Loucy (cell line): Measurements from ENCODE around the gene NRG2.

Source experiments
- H2AFZ ChIP-seq: fragments of 200-600 bp; sonication (generic); 2 replicates; pipeline ENCODE4 v1.6.0; 2016; ENCODE audit warnings: antibody characterized with exemption, mild to moderate bottlenecking, low read length, moderate library complexity
- H3F3A ChIP-seq: fragments of 200-600 bp; 2 replicates; pipeline ENCODE4 v1.6.0; 2016; ENCODE audit warnings: antibody characterized with exemption, low read depth, mild to moderate bottlenecking
- H3K27me3 ChIP-seq: fragments of 200-600 bp; sonication (generic); 2 replicates; pipeline ENCODE4 v1.6.1; 2014; ENCODE audit warnings: low read length, mild to moderate bottlenecking; ENCODE audit not compliant: insufficient read depth, poor library complexity, severe bottlenecking
- H3K36me3 ChIP-seq: fragments of 200-600 bp; sonication (generic); 2 replicates; pipeline ENCODE4 v1.6.1; 2016; ENCODE audit warnings: low read length; ENCODE audit not compliant: insufficient read depth
- H3K4me1 ChIP-seq: fragments of 200-600 bp; sonication (generic); 2 replicates; pipeline ENCODE4 v1.5.1; 2014; ENCODE audit warnings: low read length, mild to moderate bottlenecking; ENCODE audit not compliant: insufficient read depth, poor library complexity, severe bottlenecking
- H3K4me2 ChIP-seq: fragments of 200-600 bp; sonication (generic); 2 replicates; pipeline ENCODE4 v1.6.0; 2014; ENCODE audit warnings: antibody characterized with exemption, low read length, low read depth, mild to moderate bottlenecking; ENCODE audit not compliant: poor library complexity, severe bottlenecking
- H3K4me3 ChIP-seq: fragments of 200-600 bp; sonication (generic); 2 replicates; pipeline ENCODE4 v1.5.1; 2014; ENCODE audit warnings: low read length, mild to moderate bottlenecking, mixed read lengths; ENCODE audit not compliant: poor library complexity, severe bottlenecking
- H3K79me2 ChIP-seq: fragments of 200-600 bp; sonication (generic); 2 replicates; pipeline ENCODE4 v1.6.1; 2014; ENCODE audit warnings: low read length; ENCODE audit not compliant: insufficient read depth
- H3K9ac ChIP-seq: fragments of 200-600 bp; sonication (generic); 2 replicates; pipeline ENCODE4 v1.6.0; 2014; ENCODE audit warnings: mild to moderate bottlenecking, low read depth, low read length, moderate library complexity; ENCODE audit not compliant: poor library complexity, severe bottlenecking
- H3K9me2 ChIP-seq: fragments of 200-600 bp; sonication (generic); replicated peaks from 2 replicates; pipeline ENCODE4 v1.6.1; 2016; ENCODE audit warnings: low read depth, low read length, mixed read lengths
- H3K9me3 ChIP-seq: fragments of 200-600 bp; sonication (generic); 2 replicates; pipeline ENCODE4 v1.6.1; 2014; ENCODE audit warnings: mild to moderate bottlenecking, antibody characterized with exemption, low read length, low read depth; ENCODE audit not compliant: insufficient read depth
- H4K20me1 ChIP-seq: fragments of 200-600 bp; sonication (generic); 2 replicates; pipeline ENCODE4 v1.6.0; 2014; ENCODE audit warnings: antibody characterized with exemption, low read length, mild to moderate bottlenecking; ENCODE audit not compliant: insufficient read depth, poor library complexity, severe bottlenecking
- EZH2phosphoT487 ChIP-seq: fragments of 200-600 bp; IDR thresholded peaks from 2 replicates; pipeline ENCODE4 v1.6.1; 2018; ENCODE audit warnings: antibody characterized with exemption, mild to moderate bottlenecking, moderate library complexity, borderline replicate concordance
- TF ChIP-seq, protein P1 (sequence below): fragments of 200-600 bp; sonication (generic); conservative IDR thresholded peaks from 2 replicates; pipeline ENCODE4 v1.5.1; 2014; ENCODE audit warnings: mild to moderate bottlenecking, antibody characterized with exemption, low read length

NRG2 gene

DNA sequence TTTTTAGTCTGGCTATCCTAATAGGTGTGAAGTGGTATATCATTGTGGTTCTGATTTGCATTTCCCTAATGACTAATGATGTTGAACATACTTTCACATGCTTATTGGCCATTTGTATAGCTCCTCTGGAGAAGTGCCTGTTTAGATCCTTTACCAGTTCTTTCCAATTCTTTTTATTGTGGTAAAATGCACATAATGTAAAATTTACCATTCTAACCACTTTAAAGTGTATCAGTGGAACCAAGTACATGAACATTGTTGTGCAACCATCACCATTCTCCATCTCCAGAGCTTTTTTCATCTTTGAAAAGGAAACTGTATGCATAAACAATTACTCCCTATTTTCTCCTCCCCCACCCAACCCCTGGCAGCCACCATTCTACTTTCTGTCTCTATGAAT lies 95.4 kb downstream of the NRG2 start:
- Histone ChIP-seq H3K9ac (no peak overlapping the region), H3F3A (no peaks in the 10 kb centered on the region), H3K79me2 (no peaks in the 10 kb centered on the region), H3K9me2 (no peaks in the 10 kb centered on the region), H3K36me3 (no peaks in the 10 kb centered on the region), H3K9me3 (no peaks in the 10 kb centered on the region), H3K4me2 (no peak overlapping the region), H4K20me1 (no peaks in the 10 kb centered on the region), H3K4me1 (no peaks in the 10 kb centered on the region), H3K4me3 (no peak overlapping the region), H2AFZ (no peak overlapping the region), H3K27me3 (no peaks in the 10 kb centered on the region)
- no peak for TF ChIP-seq EZH2phosphoT487

DNA sequence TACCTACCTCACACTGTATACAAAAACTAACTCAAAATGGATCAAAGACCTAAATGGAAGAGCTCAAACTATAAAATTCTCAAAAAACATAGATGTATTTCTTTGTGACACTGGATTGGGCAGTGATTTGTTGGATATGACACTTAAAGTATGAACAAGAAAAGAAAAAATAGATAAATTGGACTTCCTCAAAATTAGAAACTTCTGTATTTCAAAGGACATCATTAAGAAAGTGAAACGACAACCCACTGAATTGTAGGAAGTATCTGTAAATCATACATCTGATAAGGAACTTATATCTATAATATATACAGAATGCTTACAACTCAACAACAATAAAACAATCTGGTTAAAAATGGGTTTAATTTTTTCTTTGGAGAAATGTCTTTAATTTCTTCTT lies 96.7 kb downstream of the NRG2 start:
- TF ChIP-seq EZH2phosphoT487 = no peak
- TF ChIP-seq, protein P1, sequence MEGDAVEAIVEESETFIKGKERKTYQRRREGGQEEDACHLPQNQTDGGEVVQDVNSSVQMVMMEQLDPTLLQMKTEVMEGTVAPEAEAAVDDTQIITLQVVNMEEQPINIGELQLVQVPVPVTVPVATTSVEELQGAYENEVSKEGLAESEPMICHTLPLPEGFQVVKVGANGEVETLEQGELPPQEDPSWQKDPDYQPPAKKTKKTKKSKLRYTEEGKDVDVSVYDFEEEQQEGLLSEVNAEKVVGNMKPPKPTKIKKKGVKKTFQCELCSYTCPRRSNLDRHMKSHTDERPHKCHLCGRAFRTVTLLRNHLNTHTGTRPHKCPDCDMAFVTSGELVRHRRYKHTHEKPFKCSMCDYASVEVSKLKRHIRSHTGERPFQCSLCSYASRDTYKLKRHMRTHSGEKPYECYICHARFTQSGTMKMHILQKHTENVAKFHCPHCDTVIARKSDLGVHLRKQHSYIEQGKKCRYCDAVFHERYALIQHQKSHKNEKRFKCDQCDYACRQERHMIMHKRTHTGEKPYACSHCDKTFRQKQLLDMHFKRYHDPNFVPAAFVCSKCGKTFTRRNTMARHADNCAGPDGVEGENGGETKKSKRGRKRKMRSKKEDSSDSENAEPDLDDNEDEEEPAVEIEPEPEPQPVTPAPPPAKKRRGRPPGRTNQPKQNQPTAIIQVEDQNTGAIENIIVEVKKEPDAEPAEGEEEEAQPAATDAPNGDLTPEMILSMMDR = no peak
- Histone ChIP-seq H3K9me2 (no peaks in the 10 kb centered on the region), H3K9ac (no peak overlapping the region), H3K4me3 (no peak overlapping the region), H3K4me2 (no peak overlapping the region), H2AFZ (no peak overlapping the region), H4K20me1 (no peaks in the 10 kb centered on the region), H3F3A (no peaks in the 10 kb centered on the region), H3K27me3 (no peaks in the 10 kb centered on the region), H3K4me1 (no peaks in the 10 kb centered on the region), H3K79me2 (no peaks in the 10 kb centered on the region), H3K36me3 (no peaks in the 10 kb centered on the region), H3K9me3 (no peaks in the 10 kb centered on the region)

GRCh38 chr5:139946006-139946405 lies 97.1 kb downstream of the NRG2 start:
- no peaks in the 10 kb centered on the region for H3F3A ChIP-seq
- TF ChIP-seq, protein P1 = no peak
- TF ChIP-seq EZH2phosphoT487 = no peak
- H3K9ac ChIP-seq = no peak overlapping the region
- H3K4me3 ChIP-seq = no peak overlapping the region
- H3K4me2 ChIP-seq = no peak overlapping the region
- H3K9me2 ChIP-seq = no peaks in the 10 kb centered on the region
- no peaks in the 10 kb centered on the region for H3K4me1 ChIP-seq
- no peak overlapping the region for H2AFZ ChIP-seq
- no peaks in the 10 kb centered on the region for H3K27me3 ChIP-seq
- H3K36me3 ChIP-seq = no peaks in the 10 kb centered on the region
- H3K9me3 ChIP-seq = no peaks in the 10 kb centered on the region
- no peaks in the 10 kb centered on the region for H3K79me2 ChIP-seq
- H4K20me1 ChIP-seq = no peaks in the 10 kb centered on the region

DNA sequence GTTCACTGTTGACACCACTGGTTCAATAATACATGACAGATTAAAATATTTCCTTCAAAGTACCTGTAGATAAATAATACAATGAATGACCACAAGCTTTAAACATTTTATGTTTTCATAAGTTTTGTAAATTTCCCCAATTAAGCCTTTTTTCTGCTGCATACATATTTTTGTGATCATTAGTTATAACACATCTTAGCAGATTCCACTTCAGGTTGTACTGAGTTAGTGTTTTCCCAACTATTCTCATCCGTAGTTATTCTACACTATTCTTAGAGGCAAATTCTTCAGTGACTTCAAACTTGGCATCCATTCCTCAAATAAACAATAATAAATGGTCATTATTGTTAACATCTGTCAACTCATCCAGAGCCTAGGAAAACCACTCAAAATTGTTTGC lies 100.9 kb downstream of the NRG2 start:
- no peaks in the 10 kb centered on the region for H3K36me3 ChIP-seq
- TF ChIP-seq, protein P1 = no peak
- TF ChIP-seq EZH2phosphoT487 = no peak
- H3K4me1 ChIP-seq = no peaks in the 10 kb centered on the region
- no peaks in the 10 kb centered on the region for H4K20me1 ChIP-seq
- no peaks in the 10 kb centered on the region for H3K9me2 ChIP-seq
- H3K27me3 ChIP-seq = no peaks in the 10 kb centered on the region
- H3F3A ChIP-seq = no peaks in the 10 kb centered on the region
- no peaks in the 10 kb centered on the region for H3K9me3 ChIP-seq
- no peak overlapping the region for H3K4me3 ChIP-seq
- no peak overlapping the region for H3K9ac ChIP-seq
- H2AFZ ChIP-seq = no peak overlapping the region
- H3K4me2 ChIP-seq = no peak overlapping the region
- H3K79me2 ChIP-seq = no peaks in the 10 kb centered on the region
